Cardiac fibroblast (primary cell): ENCODE results near the gene COMP.

Source experiments
- DNase-seq, 2 donors: peaks; one replicate each; pipeline versions ENCODE4 v3.0.0 to v3.0.0-alpha.2; 2010; ENCODE audit warnings: low read depth in 2 of 2
- H3K4me3 ChIP-seq, 2 donors: replicated peaks in 1 of 2; 1 replicate in 1 of 2; 2 replicates in 1 of 2; pipeline ENCODE4 v1.5.1; 2011; ENCODE audit warnings: low read depth in 2 of 2, low read length in 2 of 2, mild to moderate bottlenecking in 2 of 2, moderate library complexity in 1 of 2
- TF ChIP-seq, protein P1 (sequence below): IDR thresholded peaks from one replicate; pipeline ENCODE4 v1.5.1; 2011; ENCODE audit warnings: low read depth, mild to moderate bottlenecking, low read length, inconsistent platforms

Gene COMP

GRCh38 chr19:18782559-18783225 is 8.4 kb downstream of the COMP start:
- TF ChIP-seq, protein P1, sequence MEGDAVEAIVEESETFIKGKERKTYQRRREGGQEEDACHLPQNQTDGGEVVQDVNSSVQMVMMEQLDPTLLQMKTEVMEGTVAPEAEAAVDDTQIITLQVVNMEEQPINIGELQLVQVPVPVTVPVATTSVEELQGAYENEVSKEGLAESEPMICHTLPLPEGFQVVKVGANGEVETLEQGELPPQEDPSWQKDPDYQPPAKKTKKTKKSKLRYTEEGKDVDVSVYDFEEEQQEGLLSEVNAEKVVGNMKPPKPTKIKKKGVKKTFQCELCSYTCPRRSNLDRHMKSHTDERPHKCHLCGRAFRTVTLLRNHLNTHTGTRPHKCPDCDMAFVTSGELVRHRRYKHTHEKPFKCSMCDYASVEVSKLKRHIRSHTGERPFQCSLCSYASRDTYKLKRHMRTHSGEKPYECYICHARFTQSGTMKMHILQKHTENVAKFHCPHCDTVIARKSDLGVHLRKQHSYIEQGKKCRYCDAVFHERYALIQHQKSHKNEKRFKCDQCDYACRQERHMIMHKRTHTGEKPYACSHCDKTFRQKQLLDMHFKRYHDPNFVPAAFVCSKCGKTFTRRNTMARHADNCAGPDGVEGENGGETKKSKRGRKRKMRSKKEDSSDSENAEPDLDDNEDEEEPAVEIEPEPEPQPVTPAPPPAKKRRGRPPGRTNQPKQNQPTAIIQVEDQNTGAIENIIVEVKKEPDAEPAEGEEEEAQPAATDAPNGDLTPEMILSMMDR: no peak
- DNase-seq: no peak
- H3K4me3 ChIP-seq: no peak overlapping the region

DNA sequence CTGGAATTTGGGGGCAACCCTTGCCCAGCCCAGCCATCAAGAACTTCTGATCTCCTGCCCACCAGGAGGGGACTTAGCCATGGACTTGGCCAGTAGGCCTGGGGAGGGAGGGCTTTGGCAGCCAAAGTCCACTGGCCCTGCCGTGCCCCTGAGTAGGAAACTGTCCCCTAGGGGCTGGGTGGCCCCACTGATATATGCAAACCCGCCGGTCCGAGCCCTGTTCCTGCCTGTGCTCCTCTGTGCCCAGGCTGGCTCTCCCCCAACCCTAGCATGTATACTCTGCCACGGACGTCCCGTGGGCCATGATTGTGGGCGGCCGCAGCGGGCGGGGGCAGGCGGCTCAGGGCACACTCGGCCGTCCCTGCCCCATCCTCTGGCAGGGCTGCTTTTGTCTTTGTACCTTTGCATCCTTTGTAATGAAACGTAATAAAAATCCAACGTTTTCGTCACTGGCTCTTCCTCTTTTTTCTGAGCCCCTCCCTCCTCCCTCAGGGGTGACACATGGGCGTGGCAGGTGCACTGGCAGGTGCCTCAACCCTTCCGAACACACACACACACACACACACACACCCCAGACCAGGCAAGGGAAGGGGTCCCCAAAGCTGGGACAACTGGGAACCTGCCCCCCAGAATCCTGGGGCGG is 9.1 kb downstream of the COMP start:
- H3K4me3 ChIP-seq: no peak overlapping the region
- no peak for DNase-seq
- TF ChIP-seq, protein P1: no peak

DNA sequence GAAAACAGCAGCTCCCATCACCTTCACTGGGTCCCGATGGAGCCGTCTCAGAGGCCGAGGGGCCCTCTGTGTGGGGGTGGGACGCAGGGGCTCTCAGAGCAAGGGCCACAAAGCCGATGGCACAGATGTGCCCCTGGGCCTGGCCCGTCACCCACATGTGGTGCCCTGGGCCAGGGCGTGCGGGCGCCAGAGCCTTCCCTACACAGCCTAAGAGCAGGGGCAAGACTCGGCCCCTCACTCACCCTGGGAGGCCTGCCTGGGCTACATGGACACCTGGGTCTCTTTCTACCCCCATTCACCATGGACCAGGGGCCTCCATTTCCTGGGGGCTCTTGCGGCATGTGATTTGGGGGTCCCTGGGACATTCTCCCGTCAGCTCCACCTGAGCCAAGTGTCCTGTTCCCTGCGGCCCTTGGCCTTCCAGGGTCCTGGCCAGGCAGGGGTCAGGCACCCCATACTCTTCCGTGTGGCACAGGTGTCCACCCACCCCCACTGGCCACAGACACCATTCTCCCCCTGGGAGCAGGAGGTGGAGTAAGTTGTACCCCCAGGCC is 10.0 kb downstream of the COMP start:
- no peak overlapping the region for H3K4me3 ChIP-seq
- DNase-seq: no peak
- TF ChIP-seq, protein P1: no peak

GRCh38 chr19:18780631-18781030 is 10.5 kb downstream of the COMP start:
- no peak overlapping the region for H3K4me3 ChIP-seq
- TF ChIP-seq, protein P1: no peak
- DNase-seq: no peak

- no peak for DNase-seq
- no peak overlapping the region for H3K4me3 ChIP-seq
- TF ChIP-seq, protein P1: no peak
These were observed 11.0 kb downstream of the COMP start for GRCh38 chr19:18780081-18780480.

DNA sequence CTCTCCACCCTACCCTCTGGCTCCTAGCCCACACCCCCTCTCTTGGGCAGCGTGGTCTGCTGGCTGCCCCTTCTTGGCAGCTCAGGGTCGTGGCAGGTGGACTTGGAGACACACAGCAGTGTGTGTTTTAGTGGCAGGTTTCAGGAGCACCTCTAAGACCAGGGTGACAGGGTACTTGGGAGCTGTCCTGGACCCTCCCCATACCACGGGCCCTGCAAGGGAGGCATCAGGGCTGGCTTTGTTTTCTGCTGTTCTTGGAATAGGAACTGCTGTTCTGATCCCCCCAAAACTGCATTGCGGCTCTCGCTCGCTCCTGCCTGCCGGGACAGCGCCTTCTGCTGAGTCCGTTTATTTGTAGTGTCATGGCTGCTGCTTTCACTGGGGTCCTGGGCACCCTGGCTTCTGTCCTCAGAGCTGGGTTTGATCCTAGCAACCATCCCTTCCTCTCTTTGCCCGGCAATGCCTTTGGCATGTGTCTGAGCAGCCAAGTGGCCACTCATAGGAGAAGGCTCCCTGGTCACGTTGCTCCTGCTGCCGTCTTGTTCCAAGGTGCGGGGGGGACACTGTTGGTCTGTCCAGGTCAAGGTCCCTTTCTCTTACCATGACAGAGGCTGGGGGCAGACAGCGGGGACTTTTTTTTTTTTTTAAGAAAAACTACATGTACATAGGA is 12.1 kb downstream of the COMP start:
- TF ChIP-seq, protein P1: no peak
- no peak overlapping the region for H3K4me3 ChIP-seq
- no peak for DNase-seq
